Fibroblast of pulmonary artery (primary cell): ENCODE measurements around the gene SLC9A7.
A peak's percentile ranks its signal among the peaks of the same experiment; 100 is the strongest.

ENCODE experiments used
- DNase-seq: peaks from one replicate; pipeline ENCODE4 v3.0.0-alpha.2; 2010; ENCODE audit warnings: low read depth
- H3K4me3 ChIP-seq: replicated peaks from 2 replicates; pipeline ENCODE4 v1.5.1; 2011; ENCODE audit warnings: low read depth, mild to moderate bottlenecking, control low read depth, low read length, moderate library complexity
- CTCF ChIP-seq: IDR thresholded peaks from 2 replicates; pipeline ENCODE4 v1.5.1; 2011; ENCODE audit warnings: mild to moderate bottlenecking, control low read depth, low read length, inconsistent platforms; ENCODE audit errors: missing control alignments

The SLC9A7 gene

GRCh38 chrX:46762963-46763362, 4.0 kb upstream of the SLC9A7 start:
- no peak overlapping the region for H3K4me3 ChIP-seq
- DNase-seq, result no peak
- no peak for TF ChIP-seq CTCF

- H3K4me3 ChIP-seq, result peak overlapping the region; percentile 61
- no peak for TF ChIP-seq CTCF
- no peak for DNase-seq
Measured at GRCh38 chrX:46759645-46759974, 692 bp upstream of the SLC9A7 start.

- H3K4me3 ChIP-seq, result peak overlapping the region; percentile 61
- no peak for DNase-seq
- TF ChIP-seq CTCF, result no peak
Measured at GRCh38 chrX:46758163-46758955, 559 bp downstream of the SLC9A7 start.

GRCh38 chrX:46757593-46757992, 1.3 kb downstream of the SLC9A7 start:
- peak overlapping the region; percentile 61 for H3K4me3 ChIP-seq
- DNase-seq, result peak; percentile 17
- TF ChIP-seq CTCF, result no peak

GRCh38 chrX:46757052-46757451, 1.9 kb downstream of the SLC9A7 start:
- no peak overlapping the region for H3K4me3 ChIP-seq
- no peak for TF ChIP-seq CTCF
- no peak for DNase-seq

GRCh38 chrX:46755671-46756070, 3.2 kb downstream of the SLC9A7 start:
- no peak for TF ChIP-seq CTCF
- DNase-seq, result peak; percentile 38

GRCh38 chrX:46754586-46755061, 4.3 kb downstream of the SLC9A7 start:
- TF ChIP-seq CTCF, result no peak
- no peak for DNase-seq
- H3K4me3 ChIP-seq, result no peak overlapping the region

More at GRCh38 chrX:46755671-46756070, 3.2 kb downstream of the SLC9A7 start:
- H3K4me3 ChIP-seq, result no peak overlapping the region
